ENCODE results near the gene NEK4.
"Not testable (repeated sequence)": the region's sequence is repeated elsewhere in the genome, so short reads cannot be mapped to it uniquely, and the experiment has no call there.

Gene NEK4

GRCh38 chr3:52777959-52778805 is 7.4 kb upstream of the NEK4 start:
- DNase-seq: no peak

GRCh38 chr3:52777127-52777958 is 6.6 kb upstream of the NEK4 start, which contains the start of gene ITIH1:
TSS of gene ITIH1 (plus strand) at chr3:52777599. CDS start at chr3:52777616, 17 bp downstream.
- no peak for DNase-seq

- DNase-seq: not testable (repeated sequence)
Observed at GRCh38 chr3:52776486-52776885, 5.7 kb upstream of the NEK4 start.

GRCh38 chr3:52775877-52776276 is 5.1 kb upstream of the NEK4 start:
- no peak for DNase-seq

DNA sequence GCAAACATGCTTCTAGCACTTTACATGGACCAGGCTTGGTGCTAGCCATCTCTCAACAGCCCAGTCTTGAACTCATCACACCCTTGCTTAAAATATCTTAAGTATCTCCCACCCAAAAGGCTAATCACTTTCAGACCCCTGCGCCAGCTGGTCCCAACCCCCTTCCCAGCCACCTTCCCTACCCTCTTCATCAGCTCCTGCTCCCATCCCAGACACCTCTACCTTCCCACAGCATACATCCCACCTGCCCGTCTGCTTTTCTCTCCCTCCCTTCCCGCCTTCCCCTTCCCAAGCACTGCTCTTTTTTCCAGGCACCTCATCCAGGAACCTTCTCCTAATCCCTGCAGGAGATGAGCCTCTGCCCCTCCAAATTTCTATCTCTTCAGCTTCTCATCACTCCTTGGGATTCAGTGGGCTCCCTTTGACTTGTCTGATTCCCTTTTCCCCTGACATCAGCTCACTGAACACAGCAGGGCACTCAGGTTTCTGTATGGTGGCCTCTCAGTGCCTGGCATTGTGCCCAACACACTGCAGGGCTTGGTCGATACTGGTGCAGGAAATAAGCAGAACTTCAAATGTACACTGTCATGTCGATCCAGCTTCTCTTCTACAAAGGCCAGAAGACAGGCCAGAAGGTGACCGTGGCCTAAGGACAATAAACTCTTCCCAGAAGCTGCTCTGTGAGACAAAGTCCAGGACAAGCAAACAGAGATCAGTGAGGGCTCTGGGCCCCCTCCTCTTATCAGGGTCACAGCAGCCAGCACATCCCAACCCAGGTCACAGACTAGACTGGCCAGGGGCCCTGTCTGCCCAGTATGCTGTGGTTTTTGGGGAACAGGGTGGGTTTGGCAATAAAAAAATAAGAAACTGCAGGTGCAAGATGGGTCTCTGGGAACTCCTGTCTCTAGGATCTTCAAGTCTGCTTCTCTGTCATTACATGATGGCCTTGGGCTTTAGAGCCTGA is 4.4 kb upstream of the NEK4 start:
- DNase-seq: no peak

GRCh38 chr3:52774066-52774713 is 3.5 kb upstream of the NEK4 start:
- DNase-seq: no peak

DNA sequence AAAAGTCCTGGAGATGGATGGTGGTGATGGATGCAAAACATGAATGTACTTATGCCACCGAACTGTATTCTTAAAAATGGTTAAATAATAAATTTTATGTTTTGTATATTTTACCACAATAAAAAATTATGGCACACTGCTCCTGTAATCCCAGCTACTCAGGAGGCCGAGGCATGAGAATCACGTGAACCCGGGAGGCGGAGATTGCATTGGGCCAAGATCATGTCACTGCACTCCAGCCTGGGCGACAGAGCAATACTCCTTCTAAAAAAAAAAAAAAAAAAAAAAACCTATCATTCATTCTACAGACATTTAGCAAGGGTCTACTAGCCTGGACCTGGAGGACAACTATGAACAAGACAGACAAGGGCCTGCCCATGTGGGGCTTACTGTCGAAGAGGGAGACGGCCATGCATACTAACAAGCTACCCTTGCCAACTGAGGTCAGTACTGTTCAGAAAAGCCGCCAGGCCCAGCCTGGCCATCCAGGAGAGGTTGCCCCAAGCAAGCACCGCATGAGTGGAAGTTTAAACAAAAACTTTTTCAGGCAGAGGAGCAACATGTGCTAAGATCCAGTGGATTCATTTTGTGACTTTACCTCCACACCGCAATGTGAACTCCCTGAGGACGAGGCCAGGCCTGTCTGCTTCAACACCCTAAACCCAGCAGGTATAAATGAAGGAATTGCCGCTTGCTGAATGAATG is 2.8 kb upstream of the NEK4 start:
- DNase-seq: no peak

- no peak for DNase-seq
Observed at GRCh38 chr3:52771702-52772101, 962 bp upstream of the NEK4 start.

DNA sequence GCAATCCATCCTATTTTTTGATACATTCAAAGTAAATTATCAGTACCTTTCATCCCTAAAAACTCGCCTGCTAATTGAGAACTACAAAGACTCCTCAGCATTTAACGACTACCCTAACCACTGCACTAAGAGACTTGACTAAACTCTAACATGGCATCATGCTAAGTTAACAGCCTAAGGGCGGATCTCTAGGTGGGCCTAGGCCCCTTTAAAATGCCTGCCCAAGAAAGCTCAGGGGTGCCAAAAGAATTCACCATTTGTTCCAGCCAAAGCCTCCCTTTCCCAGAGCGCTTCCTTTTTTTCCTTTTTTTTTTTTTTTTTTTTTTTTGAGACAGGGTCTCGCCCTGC is 568 bp upstream of the NEK4 start:
- no peak for DNase-seq

DNA sequence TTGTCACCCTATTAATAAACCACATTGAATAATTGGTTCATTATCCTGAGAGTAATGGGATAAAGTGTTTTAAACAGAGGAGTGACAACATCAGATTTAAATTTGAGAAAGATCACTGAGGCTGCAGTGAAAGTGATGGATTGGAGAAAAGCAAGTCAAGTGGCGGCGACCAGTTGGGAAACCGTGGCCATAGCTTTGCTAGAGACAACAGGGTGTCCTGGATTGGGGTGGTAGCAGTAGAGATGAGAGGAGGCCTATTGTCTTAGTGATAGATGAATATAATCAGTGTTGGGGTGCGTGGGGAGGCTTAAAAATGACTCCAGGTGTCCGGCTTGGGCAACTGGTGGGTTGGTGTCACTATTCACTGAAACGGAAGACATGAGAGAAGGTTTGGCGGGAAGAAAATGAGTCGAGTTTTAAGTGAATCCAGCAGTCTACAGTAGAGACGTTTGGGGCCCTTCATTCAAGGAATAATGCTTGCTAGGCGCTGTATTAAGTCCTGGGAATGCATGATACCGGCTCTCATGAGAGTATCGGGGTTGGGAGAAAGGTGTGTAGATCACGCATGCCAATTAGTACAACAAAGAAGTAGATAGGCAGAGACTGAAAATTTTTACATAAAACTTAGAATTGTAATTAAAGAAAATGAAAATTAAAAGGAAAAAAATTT is 819 bp downstream of the NEK4 start:
- DNase-seq: no peak

DNA sequence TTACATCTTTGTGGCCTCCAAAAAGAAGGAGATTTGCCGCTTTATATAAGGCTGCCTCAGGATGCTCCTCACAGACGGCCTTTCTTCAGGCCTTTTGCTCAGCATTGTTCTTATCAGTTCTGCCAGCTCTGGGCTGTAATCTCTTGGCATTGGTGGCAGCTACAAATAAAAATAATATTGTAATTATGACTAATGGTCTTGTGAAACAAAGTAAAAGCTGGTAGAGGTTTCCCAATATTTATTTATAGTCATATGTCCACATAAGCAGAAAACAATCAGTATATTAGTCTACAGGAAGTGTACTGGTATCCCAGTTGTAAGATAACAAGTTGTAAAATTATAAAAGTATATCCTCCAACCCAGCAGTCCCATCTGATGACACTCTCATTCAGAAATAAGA is 7.3 kb downstream of the NEK4 start:
- DNase-seq: no peak

- no peak for DNase-seq
Observed at GRCh38 chr3:52756141-52756540, 14.6 kb downstream of the NEK4 start.

DNA sequence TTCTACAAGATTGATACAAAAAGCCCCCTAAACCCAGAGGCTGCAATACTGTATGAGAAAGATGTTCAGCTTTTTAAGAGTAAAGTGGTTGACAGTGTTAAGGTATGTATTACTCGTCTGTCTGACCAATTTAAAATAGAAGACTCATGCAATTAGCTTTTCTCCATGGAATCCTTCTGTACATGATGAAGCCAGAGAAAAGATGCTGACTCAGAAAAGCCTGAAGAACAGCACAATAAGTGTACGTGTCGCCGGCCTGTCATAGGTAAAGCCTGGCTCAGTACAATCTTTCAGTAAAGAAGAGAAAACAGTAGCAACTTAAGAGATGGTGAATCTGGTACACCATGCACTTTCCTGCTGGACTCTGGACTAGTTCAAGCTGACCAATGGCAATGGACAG is 16.4 kb downstream of the NEK4 start:
- no peak for DNase-seq

DNA sequence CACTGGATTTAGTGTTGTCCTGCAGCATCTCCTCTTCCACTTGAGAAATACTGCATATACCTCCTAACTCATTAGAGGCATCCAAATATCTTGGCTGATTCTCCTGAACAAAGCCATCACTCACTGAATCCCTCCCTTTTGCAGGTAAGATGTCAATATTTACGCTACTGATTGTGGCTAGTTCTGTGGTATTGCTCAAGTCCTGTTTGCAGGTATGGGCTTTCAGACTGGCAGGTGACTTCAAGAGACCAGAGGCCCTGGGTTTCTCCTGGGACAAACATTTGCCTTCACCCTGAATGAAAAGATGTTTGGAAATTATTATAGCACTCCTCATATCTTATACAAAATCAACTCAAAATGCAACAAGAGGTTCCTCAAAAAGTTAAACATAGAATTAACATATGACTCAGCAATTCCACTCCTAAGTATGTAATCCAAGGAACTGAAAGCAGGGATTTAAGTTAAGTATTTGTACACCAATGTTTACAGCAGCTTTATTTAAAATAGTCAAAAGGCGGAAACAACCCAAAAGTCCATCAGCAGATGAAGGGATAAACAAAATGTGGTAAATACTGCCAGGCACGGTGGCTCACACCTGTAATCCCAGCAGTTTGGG is 18.6 kb downstream of the NEK4 start:
- DNase-seq: no peak

- no peak for DNase-seq
Observed at GRCh38 chr3:52743721-52744120, 27.0 kb downstream of the NEK4 start.

DNA sequence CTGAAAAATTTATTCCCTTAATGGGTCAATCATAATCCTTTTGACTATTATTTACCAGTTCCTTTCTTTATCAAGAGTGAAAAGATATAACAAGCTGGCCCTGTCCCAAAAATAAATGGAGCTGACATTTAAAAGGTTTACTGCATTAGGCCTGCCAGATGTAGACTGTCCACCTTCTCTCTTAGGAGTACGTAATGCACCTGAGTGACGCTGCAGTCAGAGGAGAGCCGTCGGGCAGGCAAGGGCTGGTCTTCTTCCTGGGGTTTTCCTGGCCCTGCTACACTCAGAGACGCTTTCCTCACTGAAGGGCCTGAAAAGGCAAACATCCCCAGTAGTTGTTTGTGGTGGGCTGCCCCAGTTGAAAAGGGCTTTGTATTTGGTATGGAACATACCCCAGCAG is 27.6 kb downstream of the NEK4 start:
- no peak for DNase-seq

- no peak for DNase-seq
Observed at GRCh38 chr3:52742418-52743041, 28.2 kb downstream of the NEK4 start.

DNA sequence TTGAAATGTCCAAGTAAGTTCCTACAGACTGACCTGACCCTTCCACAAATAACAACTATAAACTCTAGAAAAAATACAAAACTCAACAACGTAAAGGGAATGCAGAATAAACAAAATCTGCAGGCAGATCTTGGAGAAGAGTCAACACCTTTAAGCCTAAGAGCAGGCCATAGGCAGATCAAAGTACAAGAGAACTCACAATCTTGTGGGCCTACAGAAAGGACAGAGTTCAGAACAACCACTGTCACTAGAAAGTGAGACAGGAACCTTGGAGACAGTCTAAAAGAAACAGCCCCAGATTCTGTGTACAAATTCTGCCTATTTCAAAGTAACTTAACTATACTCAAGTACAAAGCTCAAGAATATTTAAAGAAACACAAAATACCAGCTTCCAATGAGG is 31.0 kb downstream of the NEK4 start:
- no peak for DNase-seq

DNA sequence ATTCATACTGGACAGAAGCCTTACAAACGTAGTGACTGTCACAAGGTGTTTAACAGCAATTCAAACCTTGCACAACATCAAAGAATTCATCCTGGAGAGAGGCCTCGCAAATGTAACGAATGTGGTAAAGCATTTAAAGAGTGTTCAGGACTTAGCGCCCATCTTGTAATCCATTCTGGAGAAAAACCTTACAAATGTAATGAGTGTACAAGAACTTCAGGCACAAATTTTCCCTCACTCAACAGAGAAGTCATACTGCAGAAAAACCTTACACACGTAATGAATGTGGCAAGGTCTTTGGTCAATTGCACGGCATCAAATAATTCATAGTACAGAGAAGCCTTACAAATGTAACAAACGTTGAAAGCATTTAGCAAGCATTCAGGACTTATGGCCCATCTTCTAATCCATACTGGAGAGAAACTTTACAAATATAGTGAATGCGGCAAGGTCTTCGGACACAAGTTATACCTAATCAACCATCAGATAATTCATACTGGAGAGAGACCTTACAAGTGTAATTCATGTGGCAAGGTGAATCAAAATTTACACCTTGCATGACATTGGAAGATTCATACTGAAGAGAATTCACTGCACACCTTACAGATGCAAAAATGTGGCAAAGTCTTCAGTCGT is 37.4 kb downstream of the NEK4 start:
- no peak for DNase-seq

DNA sequence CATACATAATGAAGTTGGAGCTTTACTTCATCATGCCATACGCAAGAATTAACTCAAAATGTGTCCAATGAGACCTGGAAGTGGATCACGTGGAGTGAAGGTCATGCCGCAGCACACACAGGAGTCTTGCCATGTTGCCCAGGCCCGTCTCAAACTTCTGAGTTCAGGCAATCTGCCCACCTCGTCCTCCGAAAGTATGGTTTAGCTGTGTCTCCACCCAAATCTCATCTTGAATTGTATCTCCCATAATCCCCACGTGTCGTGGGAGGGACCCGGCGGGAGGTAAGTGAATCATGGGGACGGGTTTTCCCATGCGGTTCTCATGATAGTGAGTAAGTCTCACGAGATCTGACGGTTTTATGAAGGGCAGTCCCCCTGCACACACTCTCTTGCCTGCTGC is 39.1 kb downstream of the NEK4 start:
- DNase-seq: no peak
